HG02763 (cell line): ENCODE results near the gene MAPT.

Experiments
- ATAC-seq: cut with Tn5 transposase; IDR thresholded peaks from one replicate; pipeline ENCODE4 v1.9.1; 2021; ENCODE audit warnings: mild to moderate bottlenecking, moderate library complexity; ENCODE audit not compliant: unreplicated experiment

MAPT gene

GRCh38 chr17:45894022-45894784 is at the start of gene MAPT:
Gene MAPT (plus strand): TSS chr17:45894554. CDS start chr17:45962338, 67,784 bp downstream.
- ATAC-seq: no peak

GRCh38 chr17:45844695-45845375 is 49.5 kb upstream of the MAPT start, which contains the start of gene SPPL2C:
Gene SPPL2C (plus strand): TSS chr17:45844881. CDS start chr17:45844907, 26 bp downstream.
- no peak for ATAC-seq

- ATAC-seq: no peak
These were observed 48.8 kb upstream of the MAPT start for GRCh38 chr17:45845376-45846185.

- no peak for ATAC-seq
These were observed 48.1 kb upstream of the MAPT start for GRCh38 chr17:45846223-45846622.

- no peak for ATAC-seq
These were observed 47.7 kb upstream of the MAPT start for GRCh38 chr17:45846646-45847045.

GRCh38 chr17:45847101-45847500 is 47.3 kb upstream of the MAPT start:
- no peak for ATAC-seq

GRCh38 chr17:45847747-45848146 is 46.6 kb upstream of the MAPT start:
- no peak for ATAC-seq

GRCh38 chr17:45848405-45848804 is 45.9 kb upstream of the MAPT start:
- ATAC-seq: no peak

- ATAC-seq: no peak
These were observed 45.4 kb upstream of the MAPT start for GRCh38 chr17:45848868-45849535.

GRCh38 chr17:45849536-45849990 is 44.8 kb upstream of the MAPT start:
- no peak for ATAC-seq

- ATAC-seq: no peak
These were observed 44.3 kb upstream of the MAPT start for GRCh38 chr17:45850011-45850410.

GRCh38 chr17:45850468-45850867 is 43.9 kb upstream of the MAPT start:
- no peak for ATAC-seq

GRCh38 chr17:45851022-45851421 is 43.3 kb upstream of the MAPT start:
- ATAC-seq: no peak

- ATAC-seq: no peak
These were observed 42.9 kb upstream of the MAPT start for GRCh38 chr17:45851464-45851863.

GRCh38 chr17:45851873-45852272 is 42.5 kb upstream of the MAPT start:
- no peak for ATAC-seq

- ATAC-seq: no peak
These were observed 41.6 kb upstream of the MAPT start for GRCh38 chr17:45852535-45853297.

- no peak for ATAC-seq
These were observed 40.1 kb upstream of the MAPT start for GRCh38 chr17:45854209-45854608.

GRCh38 chr17:45855691-45856336 is 38.5 kb upstream of the MAPT start:
- ATAC-seq: no peak

- ATAC-seq: no peak
These were observed 36.2 kb upstream of the MAPT start for GRCh38 chr17:45857977-45858708.
